Mesendoderm (in vitro differentiated cells): ENCODE data around the gene RNF2.

ENCODE experiments used
- DNase-seq: peaks from one replicate; pipeline ENCODE4 v3.0.0; 2013
- H2AK5ac ChIP-seq: 2 replicates; pipeline ENCODE4 v1.6.1; 2013; ENCODE audit warnings: low read length, inconsistent platforms
- H2BK120ac ChIP-seq: 2 replicates; pipeline ENCODE4 v1.6.1; 2013; ENCODE audit warnings: low read depth, mild to moderate bottlenecking, low read length, moderate library complexity, mixed read lengths
- H2BK15ac ChIP-seq: replicated peaks from 2 replicates; pipeline ENCODE4 v1.6.1; 2013; ENCODE audit warnings: low read depth, mild to moderate bottlenecking, moderate library complexity
- H2BK5ac ChIP-seq: 2 replicates; pipeline ENCODE4 v1.6.1; 2013; ENCODE audit warnings: low read length, inconsistent platforms
- H3K18ac ChIP-seq: 2 replicates; pipeline ENCODE4 v1.6.1; 2013; ENCODE audit warnings: mild to moderate bottlenecking, low read length, mixed read lengths
- H3K23ac ChIP-seq: one replicate; pipeline ENCODE4 v1.6.1; 2013; ENCODE audit warnings: low read length
- H3K27ac ChIP-seq: 2 replicates; pipeline ENCODE4 v1.5.1; 2013; ENCODE audit warnings: low read depth, mild to moderate bottlenecking, inconsistent platforms, low read length, moderate library complexity
- H3K27me3 ChIP-seq: 2 replicates; pipeline ENCODE4 v1.6.1; 2013; ENCODE audit warnings: low read length, control low read depth, mild to moderate bottlenecking, inconsistent platforms; ENCODE audit not compliant: insufficient read depth, poor library complexity
- H3K36me3 ChIP-seq: 2 replicates; pipeline ENCODE4 v1.6.1; 2013; ENCODE audit warnings: low read length, inconsistent platforms; ENCODE audit not compliant: control insufficient read depth, insufficient read depth
- H3K4ac ChIP-seq: one replicate; pipeline ENCODE4 v1.6.1; 2013; ENCODE audit warnings: low read depth, mild to moderate bottlenecking, low read length, moderate library complexity
- H3K4me1 ChIP-seq: 2 replicates; pipeline ENCODE4 v1.6.1; 2013; ENCODE audit warnings: low read depth, low read length, inconsistent platforms; ENCODE audit not compliant: control insufficient read depth
- H3K4me2 ChIP-seq: 2 replicates; pipeline ENCODE4 v1.6.1; 2013; ENCODE audit warnings: low read length
- H3K4me3 ChIP-seq: 2 replicates; pipeline ENCODE4 v1.5.1; 2013; ENCODE audit warnings: mild to moderate bottlenecking, low read length
- H3K56ac ChIP-seq: one replicate; pipeline ENCODE4 v1.6.1; 2013; ENCODE audit warnings: low read length
- H3K79me1 ChIP-seq: 2 replicates; pipeline ENCODE4 v1.6.1; 2013; ENCODE audit warnings: low read length, inconsistent platforms
- H3K79me2 ChIP-seq: 2 replicates; pipeline ENCODE4 v1.6.1; 2013; ENCODE audit warnings: mild to moderate bottlenecking, low read length; ENCODE audit not compliant: control insufficient read depth, insufficient read depth
- H3K9ac ChIP-seq: 2 replicates; pipeline ENCODE4 v1.6.1; 2013; ENCODE audit warnings: low read length, inconsistent platforms
- H4K5ac ChIP-seq: one replicate; pipeline ENCODE4 v1.6.1; 2013; ENCODE audit warnings: low read length
- H4K8ac ChIP-seq: one replicate; pipeline ENCODE4 v1.6.1; 2013; ENCODE audit warnings: low read depth, mild to moderate bottlenecking, control low read depth, low read length, moderate library complexity
- WGBS: extraction: QIAGEN DNeasy Blood & Tissue Kit; methylation state at CpG from one replicate; pipeline ENCODE4 v1.1.7; 2013; ENCODE audit warnings: low lambda C conversion rate, missing lambda C conversion rate; ENCODE audit not compliant: insufficient coverage; ENCODE audit errors: extremely low coverage; 5-methylcytosine and 5-hydroxymethylcytosine counted together

The RNF2 gene

GRCh38 chr1:185069202-185069772 is 23.9 kb downstream of the RNF2 start:
- Histone ChIP-seq H3K27ac (no peak overlapping the region), H3K27me3 (no peaks in the 10 kb centered on the region), H4K5ac (no peak overlapping the region), H3K4me2 (no peak overlapping the region), H2BK5ac (no peak overlapping the region), H2BK120ac (no peak overlapping the region), H3K79me1 (peaks cover 18% of the 10 kb centered on the region), H3K4ac (no peak overlapping the region), H3K56ac (no peak overlapping the region), H3K79me2 (peaks cover 58% of the 10 kb centered on the region), H3K36me3 (no peaks in the 10 kb centered on the region), H3K4me1 (peaks cover 2% of the 10 kb centered on the region), H2AK5ac (no peak overlapping the region), H3K18ac (no peak overlapping the region), H4K8ac (peak overlapping the region; percentile 6), H3K23ac (no peak overlapping the region), H3K4me3 (no peak overlapping the region), H3K9ac (no peak overlapping the region), H2BK15ac (no peak overlapping the region)
- no peak for DNase-seq
- WGBS = no CpG with 5 or more reads among the region's 4 CpGs

- Histone ChIP-seq H2BK120ac (no peak overlapping the region), H3K4ac (no peak overlapping the region), H3K23ac (no peak overlapping the region), H3K56ac (no peak overlapping the region), H3K4me2 (no peak overlapping the region), H4K8ac (no peak overlapping the region), H3K79me2 (peaks cover 60% of the 10 kb centered on the region), H3K4me3 (no peak overlapping the region), H3K27me3 (no peaks in the 10 kb centered on the region), H3K18ac (no peak overlapping the region), H4K5ac (no peak overlapping the region), H3K79me1 (peaks cover 18% of the 10 kb centered on the region), H2AK5ac (no peak overlapping the region), H3K36me3 (no peaks in the 10 kb centered on the region), H3K27ac (no peak overlapping the region), H2BK5ac (no peak overlapping the region), H3K9ac (no peak overlapping the region), H3K4me1 (peaks cover 2% of the 10 kb centered on the region), H2BK15ac (no peak overlapping the region)
- no peak for DNase-seq
Measured at GRCh38 chr1:185070051-185070450, 24.7 kb downstream of the RNF2 start.

DNA sequence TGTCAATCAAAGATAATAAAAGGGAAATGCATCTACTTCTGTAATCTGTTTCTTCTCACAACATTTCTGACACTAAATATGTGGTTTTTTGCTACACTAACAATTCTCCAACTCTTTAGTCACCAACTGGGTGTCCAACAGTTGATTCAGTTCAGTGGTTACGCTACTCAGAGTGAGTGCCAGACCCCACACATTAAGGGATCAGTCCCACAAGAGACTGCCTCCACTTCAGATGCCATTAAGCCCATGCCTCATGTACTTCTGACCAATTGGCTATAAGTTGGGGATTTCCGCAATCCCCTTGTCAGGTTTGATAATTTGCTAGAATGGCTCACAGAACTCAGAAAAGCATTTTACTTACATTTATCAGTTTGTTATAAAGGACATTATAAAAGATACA is 28.4 kb downstream of the RNF2 start:
- DNase-seq = no peak
- Histone ChIP-seq H4K8ac (no peak overlapping the region), H2AK5ac (no peak overlapping the region)

DNA sequence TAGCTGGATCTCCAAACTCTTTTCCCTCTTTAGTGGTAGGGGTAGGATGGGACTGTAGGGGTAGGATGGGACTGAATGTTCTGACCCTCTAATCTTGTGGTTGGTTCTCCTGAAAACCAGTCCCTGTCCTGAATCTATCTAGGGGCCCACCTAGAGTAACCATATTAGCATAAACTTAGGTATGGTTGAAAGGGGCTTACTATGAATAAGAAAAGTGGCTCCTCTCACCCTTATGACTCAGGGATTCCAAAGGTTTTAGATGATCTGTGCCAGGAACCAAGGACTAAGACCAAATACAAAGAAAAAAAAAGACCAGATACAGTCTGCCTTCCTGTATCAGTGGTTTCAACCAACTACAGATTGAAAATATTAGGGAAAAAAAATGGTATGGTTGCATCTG is 28.9 kb downstream of the RNF2 start:
- no peak overlapping the region for H3K27ac ChIP-seq
- no peak overlapping the region for H3K4me3 ChIP-seq
- H4K5ac ChIP-seq = no peak overlapping the region
- peak; percentile 68 for DNase-seq
- no peak overlapping the region for H3K4me2 ChIP-seq
- H3K18ac ChIP-seq = peak overlapping the region; percentile 28
- no peak overlapping the region for H3K9ac ChIP-seq
- H3K56ac ChIP-seq = no peak overlapping the region
- H3K36me3 ChIP-seq = no peaks in the 10 kb centered on the region
- no peak overlapping the region for H2BK5ac ChIP-seq
- no peak overlapping the region for H3K4ac ChIP-seq
- H3K79me2 ChIP-seq = peaks cover 58% of the 10 kb centered on the region
- peaks cover 14% of the 10 kb centered on the region for H3K79me1 ChIP-seq
- no peak overlapping the region for H4K8ac ChIP-seq
- peaks cover 2% of the 10 kb centered on the region for H3K4me1 ChIP-seq
- no peak overlapping the region for H2BK15ac ChIP-seq
- no peak overlapping the region for H3K23ac ChIP-seq
- H2AK5ac ChIP-seq = no peak overlapping the region
- no peak overlapping the region for H2BK120ac ChIP-seq
- H3K27me3 ChIP-seq = no peaks in the 10 kb centered on the region

More for the DNA sequence above, 28.4 kb downstream of the RNF2 start:
- Histone ChIP-seq H3K79me1 (peaks cover 16% of the 10 kb centered on the region), H3K18ac (peak overlapping the region; percentile 28), H3K9ac (no peak overlapping the region), H3K79me2 (peaks cover 57% of the 10 kb centered on the region), H2BK5ac (no peak overlapping the region), H3K4me1 (peaks cover 2% of the 10 kb centered on the region), H3K27me3 (no peaks in the 10 kb centered on the region), H3K4me3 (no peak overlapping the region), H2BK15ac (no peak overlapping the region), H3K4me2 (no peak overlapping the region), H3K27ac (no peak overlapping the region), H3K23ac (no peak overlapping the region), H3K36me3 (no peaks in the 10 kb centered on the region), H4K5ac (no peak overlapping the region), H3K56ac (no peak overlapping the region), H2BK120ac (no peak overlapping the region), H3K4ac (no peak overlapping the region)
- WGBS = no CpG with 5 or more reads among the region's 2 CpGs

DNA sequence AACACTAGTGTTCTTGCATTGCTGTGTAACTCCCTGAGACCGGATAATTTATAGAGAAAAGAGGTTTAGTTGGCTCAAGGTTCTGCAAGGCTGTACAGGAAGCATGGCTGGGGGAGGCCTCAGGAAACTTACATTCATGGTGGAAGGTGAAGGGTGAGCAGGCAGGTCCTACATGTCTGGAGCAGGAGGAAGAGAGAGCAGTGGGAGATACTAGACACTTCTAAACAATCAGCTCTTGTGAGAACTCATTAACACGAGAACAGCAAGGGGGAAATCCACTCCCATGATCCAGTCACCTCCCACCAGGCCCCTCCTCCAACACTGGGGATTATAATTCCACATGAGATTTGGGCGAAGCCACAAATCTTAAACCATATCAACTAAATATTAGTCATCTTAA is 30.1 kb downstream of the RNF2 start:
- Histone ChIP-seq H3K4me3 (no peak overlapping the region), H4K5ac (no peak overlapping the region), H3K79me2 (peaks cover 61% of the 10 kb centered on the region), H3K27me3 (no peaks in the 10 kb centered on the region), H2BK15ac (no peak overlapping the region), H3K79me1 (peaks cover 14% of the 10 kb centered on the region), H2AK5ac (no peak overlapping the region), H2BK120ac (no peak overlapping the region), H3K56ac (no peak overlapping the region), H3K27ac (no peak overlapping the region), H3K4ac (no peak overlapping the region), H3K23ac (no peak overlapping the region), H3K18ac (no peak overlapping the region), H4K8ac (no peak overlapping the region), H3K36me3 (no peaks in the 10 kb centered on the region), H3K9ac (no peak overlapping the region), H2BK5ac (no peak overlapping the region), H3K4me1 (peaks cover 2% of the 10 kb centered on the region), H3K4me2 (no peak overlapping the region)
- WGBS = no CpG with 5 or more reads among the region's 3 CpGs
- DNase-seq = peak; percentile 60

- H3K79me1 ChIP-seq = peaks cover 5% of the 10 kb centered on the region
- H3K27me3 ChIP-seq = no peaks in the 10 kb centered on the region
- no peak for DNase-seq
- no peak overlapping the region for H2BK120ac ChIP-seq
- H3K4me2 ChIP-seq = no peak overlapping the region
- H3K4me3 ChIP-seq = no peak overlapping the region
- WGBS = 100% methylated on average over 1 of the region's 4 CpGs
- no peak overlapping the region for H3K9ac ChIP-seq
- H3K56ac ChIP-seq = no peak overlapping the region
- no peak overlapping the region for H2BK5ac ChIP-seq
- no peak overlapping the region for H3K23ac ChIP-seq
- no peak overlapping the region for H4K8ac ChIP-seq
- H2AK5ac ChIP-seq = no peak overlapping the region
- no peaks in the 10 kb centered on the region for H3K36me3 ChIP-seq
- H3K27ac ChIP-seq = no peak overlapping the region
- H3K79me2 ChIP-seq = peaks cover 58% of the 10 kb centered on the region
- no peak overlapping the region for H4K5ac ChIP-seq
- H3K4ac ChIP-seq = no peak overlapping the region
- peaks cover 2% of the 10 kb centered on the region for H3K4me1 ChIP-seq
- no peak overlapping the region for H2BK15ac ChIP-seq
- no peak overlapping the region for H3K18ac ChIP-seq
Measured at GRCh38 chr1:185077374-185077773, 32.0 kb downstream of the RNF2 start.
